KMS-11 (cell line): Measurements from ENCODE around the gene ZDHHC11.

ENCODE experiments used
- H2AFZ ChIP-seq: fragments of 200-600 bp; sonication (generic); 2 replicates; pipeline ENCODE4 v1.6.1; 2016; ENCODE audit warnings: antibody characterized with exemption, mixed run types, low read depth
- H3K27ac ChIP-seq: fragments of 200-600 bp; sonication (generic); 2 replicates; pipeline ENCODE4 v1.6.1; 2016; ENCODE audit warnings: mild to moderate bottlenecking, mixed run types
- H3K27me3 ChIP-seq: fragments of 200-600 bp; sonication (generic); 2 replicates; pipeline ENCODE4 v1.6.1; 2017; ENCODE audit warnings: mild to moderate bottlenecking, low read depth, mixed run types, moderate library complexity; ENCODE audit not compliant: insufficient read depth
- H3K36me3 ChIP-seq: fragments of 200-600 bp; sonication (generic); 2 replicates; pipeline ENCODE4 v1.6.1; 2017; ENCODE audit warnings: mild to moderate bottlenecking, mixed run types; ENCODE audit not compliant: insufficient read depth
- H3K4me1 ChIP-seq: fragments of 200-600 bp; sonication (generic); 2 replicates; pipeline ENCODE4 v1.6.1; 2016; ENCODE audit warnings: mild to moderate bottlenecking, low read depth, mixed run types; ENCODE audit not compliant: poor library complexity, severe bottlenecking
- H3K4me2 ChIP-seq: fragments of 200-600 bp; sonication (generic); 2 replicates; pipeline ENCODE4 v1.7.0; 2016; ENCODE audit warnings: mild to moderate bottlenecking, mixed run types
- H3K4me3 ChIP-seq: fragments of 200-600 bp; sonication (generic); IDR thresholded peaks from 2 replicates; pipeline ENCODE4 v1.6.1; 2017; ENCODE audit warnings: low read depth, low read length, mixed read lengths; ENCODE audit not compliant: insufficient read depth
- H3K79me2 ChIP-seq: fragments of 200-600 bp; sonication (generic); 2 replicates; pipeline ENCODE4 v1.6.1; 2016; ENCODE audit warnings: low read depth, mixed run types; ENCODE audit not compliant: insufficient read depth
- H3K9ac ChIP-seq: fragments of 200-600 bp; sonication (generic); 2 replicates; pipeline ENCODE4 v1.6.1; 2016; ENCODE audit warnings: mild to moderate bottlenecking, mixed run types
- H4K20me1 ChIP-seq: fragments of 200-600 bp; sonication (generic); 2 replicates; pipeline ENCODE4 v1.6.1; 2016; ENCODE audit warnings: mild to moderate bottlenecking, mixed run types; ENCODE audit not compliant: insufficient read depth
- CTCF ChIP-seq: fragments of 200-600 bp; sonication (generic); conservative IDR thresholded peaks from 2 replicates; pipeline ENCODE4 v1.6.1; 2017; ENCODE audit warnings: low read depth, mild to moderate bottlenecking, antibody characterized with exemption, low read length, moderate library complexity, mixed read lengths

Gene ZDHHC11

DNA sequence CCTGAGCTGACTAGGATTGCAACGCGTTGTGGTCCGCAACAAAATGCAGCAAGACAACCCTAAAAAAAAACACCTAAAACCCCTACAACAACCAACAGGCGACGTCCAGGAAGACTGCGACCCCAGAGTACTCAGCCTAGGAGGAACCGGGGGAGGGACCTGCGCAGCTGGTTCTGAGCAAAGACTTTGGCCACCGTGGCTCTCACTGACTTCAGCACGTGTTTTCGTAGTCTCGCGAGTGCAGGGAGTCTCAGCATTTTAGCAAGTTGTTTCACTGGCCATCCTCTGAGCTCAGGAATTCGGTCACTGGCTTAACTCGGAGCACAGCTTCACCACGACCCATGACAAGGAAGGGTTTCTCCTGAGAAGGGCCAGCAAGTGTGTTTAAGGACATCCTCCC lies 8.6 kb upstream of the ZDHHC11 start:
- Histone ChIP-seq H2AFZ (no peak overlapping the region), H3K4me1 (no peaks in the 10 kb centered on the region), H3K36me3 (no peaks in the 10 kb centered on the region), H3K4me3 (no peak overlapping the region), H3K27me3 (no peaks in the 10 kb centered on the region), H3K4me2 (no peak overlapping the region), H3K27ac (no peak overlapping the region), H3K9ac (no peak overlapping the region), H3K79me2 (no peaks in the 10 kb centered on the region), H4K20me1 (no peaks in the 10 kb centered on the region)
- TF ChIP-seq CTCF: no peak

GRCh38 chr5:858726-859125 lies 7.9 kb upstream of the ZDHHC11 start:
- Histone ChIP-seq H3K4me2 (no peak overlapping the region), H3K79me2 (no peaks in the 10 kb centered on the region), H3K27me3 (no peaks in the 10 kb centered on the region), H4K20me1 (no peaks in the 10 kb centered on the region), H3K36me3 (no peaks in the 10 kb centered on the region), H2AFZ (no peak overlapping the region), H3K4me1 (no peaks in the 10 kb centered on the region), H3K4me3 (no peak overlapping the region), H3K9ac (no peak overlapping the region), H3K27ac (no peak overlapping the region)
- no peak for TF ChIP-seq CTCF

GRCh38 chr5:856531-857425 lies 6.0 kb upstream of the ZDHHC11 start:
- no peak overlapping the region for H3K9ac ChIP-seq
- no peaks in the 10 kb centered on the region for H3K79me2 ChIP-seq
- H4K20me1 ChIP-seq: no peaks in the 10 kb centered on the region
- no peaks in the 10 kb centered on the region for H3K36me3 ChIP-seq
- H3K27ac ChIP-seq: no peak overlapping the region
- H3K27me3 ChIP-seq: peaks cover 8% of the 10 kb centered on the region; the same call in 1 of the 2 replicates
- H3K4me1 ChIP-seq: no peaks in the 10 kb centered on the region
- no peak for TF ChIP-seq CTCF
- H2AFZ ChIP-seq: no peak overlapping the region
- no peak overlapping the region for H3K4me2 ChIP-seq
- H3K4me3 ChIP-seq: no peak overlapping the region

DNA sequence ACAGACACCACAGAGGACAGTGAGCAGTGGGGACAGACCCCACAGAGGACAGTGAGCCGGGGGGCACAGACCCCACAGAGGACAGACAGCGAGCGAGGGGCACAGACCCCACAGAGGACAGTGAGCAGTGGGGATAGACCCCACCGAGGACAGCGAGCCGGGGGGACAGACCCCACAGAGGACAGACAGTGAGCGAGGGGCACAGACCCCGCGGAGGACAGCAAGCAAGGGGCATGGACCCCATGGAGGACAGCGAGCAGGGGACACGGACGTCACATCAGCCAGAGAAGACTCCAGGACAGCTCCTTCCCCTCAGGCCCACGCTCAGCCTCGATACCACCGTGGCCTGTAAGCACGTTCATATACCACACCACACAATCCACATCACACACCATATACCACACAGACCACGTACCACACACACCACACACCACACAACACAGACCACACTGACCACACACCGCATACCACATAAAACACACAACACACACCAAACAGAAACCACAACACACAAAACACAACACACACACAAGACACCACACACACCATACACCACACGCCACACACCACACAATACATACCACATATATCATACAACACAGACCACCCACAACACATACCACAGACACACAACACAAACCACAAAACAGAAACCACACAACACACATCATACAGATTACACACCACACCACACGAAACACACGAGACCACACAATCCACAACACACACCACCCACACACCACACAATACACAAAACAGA lies 5.2 kb upstream of the ZDHHC11 start:
- peaks cover 14% of the 10 kb centered on the region for H3K27me3 ChIP-seq
- TF ChIP-seq CTCF: no peak
- H3K4me3 ChIP-seq: no peak overlapping the region
- H2AFZ ChIP-seq: no peak overlapping the region
- no peaks in the 10 kb centered on the region for H3K36me3 ChIP-seq
- H3K4me1 ChIP-seq: no peaks in the 10 kb centered on the region
- no peaks in the 10 kb centered on the region for H3K79me2 ChIP-seq
- H4K20me1 ChIP-seq: no peaks in the 10 kb centered on the region
- no peak overlapping the region for H3K9ac ChIP-seq
- no peak overlapping the region for H3K27ac ChIP-seq
- H3K4me2 ChIP-seq: no peak overlapping the region
